Heart left ventricle (tissue), 13 donors: ENCODE data around the gene ADAMTS12.

Experiments
- CTCF ChIP-seq, 12 donors: fragments of 200-600 bp; sonication (generic) in 4 of 12; IDR thresholded peaks; one replicate each; pipeline versions ENCODE4 v1.5.0 to v1.8.0; 2018 to 2022; ENCODE audit warnings: antibody characterized with exemption in 12 of 12, mild to moderate bottlenecking in 5 of 12
- POLR2A ChIP-seq, 2 donors: fragments of 450-650 bp; IDR thresholded peaks; one replicate each; pipeline ENCODE4 v1.6.1; 2017; ENCODE audit warnings: antibody characterized with exemption in 2 of 2, mild to moderate bottlenecking in 2 of 2, moderate library complexity in 2 of 2
- donor health status: ischemic (EF 13 %, LVEDD 7.1; RV severe dilation, severe dysfunction).
- donor health status: DM: no; HTN: yes; CAD: no.
- donor health status: DM: no; HTN: no; CAD: no.
- donor health status: ischemic (EF 25% LVEDD 6.9; RV normal size, moderate dysfunction).
- donor health status: ischemic (EF 25% LVEDD 5.7; RV mildly dilated, moderate dysfunction).
- donor health status: ischemic (EF 35%, LVEDD 5.7; RV mildly dilated, moderate dysfunction).
- donor health status: nonischemic (EF 11% LVEDD 7.7; RV severe dilation, severe dysfunction).
- donor health status: DM: yes; HTN: yes; CAD: no.
- donor health status: PGD.
- donor health status: ischemic (EF 29% LVEDD 5.4; RV normal size, mild dysfunction).
- donor health status: nonischemic (EF 23%, LVEDD 6.1; RV moderate dilation, normal function).

GRCh38 chr5:33608344-33609041 lies 283.3 kb downstream of the ADAMTS12 start:
- TF ChIP-seq CTCF (IDR thresholded peaks at IDR 0.05) = no peak
- TF ChIP-seq POLR2A (IDR thresholded peaks at IDR 0.05) = no peak
